Urinary bladder (tissue), 4 donors: ENCODE results near the gene COPG2. TPM values are rescaled to one million over a fixed set of nuclear protein-coding genes. Genes with fewer than 3 reads are reported as not detected.
"Not testable (repeated sequence)": the region's sequence is repeated elsewhere in the genome, so short reads cannot be mapped to it uniquely, and the experiment has no call there.

ENCODE experiments used
- DNase-seq: peaks from one replicate; pipeline ENCODE4 v3.0.0-alpha.2; 2015; ENCODE audit errors: extremely low spot score
- H3K27ac ChIP-seq: one replicate; pipeline ENCODE4 v1.5.1; 2013; ENCODE audit warnings: low read depth, mild to moderate bottlenecking, moderate library complexity
- H3K36me3 ChIP-seq: one replicate; pipeline ENCODE4 v1.6.1; 2013; ENCODE audit warnings: mild to moderate bottlenecking, moderate library complexity; ENCODE audit not compliant: insufficient read depth
- H3K4me1 ChIP-seq: one replicate; pipeline ENCODE4 v1.6.1; 2013; ENCODE audit warnings: mild to moderate bottlenecking, moderate library complexity; ENCODE audit not compliant: insufficient read depth
- H3K4me3 ChIP-seq: one replicate; pipeline ENCODE4 v1.5.1; 2013; ENCODE audit warnings: low read depth, low read length
- WGBS: extraction: QIAGEN DNeasy Blood & Tissue Kit; methylation state at CpG from one replicate; pipeline ENCODE4 v1.1.7; 2013; 5-methylcytosine and 5-hydroxymethylcytosine counted together
- polyA plus RNA-seq: library from polyadenylated mRNA; stranded (reverse); fragments of 200-250 nt; gene quantifications from one replicate; pipeline ENCODE4 v1.2.3, GENCODE V29; 2013
- total RNA-seq: library from RNA; depleted of rRNA; stranded (reverse); fragments of >200 nt; gene quantifications from one replicate; pipeline ENCODE4 v1.2.3, GENCODE V29; 2014
- donor health status: healthy with polysubstance abuse.
- donor health status: healthy.

COPG2 gene
- total and polyA plus RNA-seq, 2 donors, result 17.2 to 29.4 TPM

- 99% methylated on average over 1 of the region's 1 CpG for WGBS
- DNase-seq, result no peak
- no peaks in the 10 kb centered on the region for H3K36me3 ChIP-seq
- H3K4me3 ChIP-seq, result no peak overlapping the region
- no peak overlapping the region for H3K27ac ChIP-seq
- H3K4me1 ChIP-seq, result no peaks in the 10 kb centered on the region
These were observed 29.2 kb downstream of the COPG2 start for GRCh38 chr7:130639388-130639787.

- no peaks in the 10 kb centered on the region for H3K36me3 ChIP-seq
- H3K4me3 ChIP-seq, result no peak overlapping the region
- H3K27ac ChIP-seq, result no peak overlapping the region
- no peak for DNase-seq
- no peaks in the 10 kb centered on the region for H3K4me1 ChIP-seq
These were observed 36.4 kb downstream of the COPG2 start for GRCh38 chr7:130632111-130632510.

GRCh38 chr7:130628901-130629300 lies 39.6 kb downstream of the COPG2 start:
- 98% methylated on average over 1 of the region's 1 CpG for WGBS

GRCh38 chr7:130627775-130628174 lies 40.8 kb downstream of the COPG2 start:
- H3K27ac ChIP-seq, result no peak overlapping the region
- DNase-seq, result no peak
- WGBS, result 95% methylated on average over 4 of the region's 4 CpGs
- no peaks in the 10 kb centered on the region for H3K4me1 ChIP-seq
- no peaks in the 10 kb centered on the region for H3K36me3 ChIP-seq
- H3K4me3 ChIP-seq, result no peak overlapping the region

More at GRCh38 chr7:130628901-130629300, 39.6 kb downstream of the COPG2 start:
- Histone ChIP-seq H3K27ac (no peak overlapping the region), H3K4me3 (no peak overlapping the region), H3K4me1 (no peaks in the 10 kb centered on the region), H3K36me3 (no peaks in the 10 kb centered on the region)
- no peak for DNase-seq

- Histone ChIP-seq H3K4me3 (no peak overlapping the region), H3K36me3 (no peaks in the 10 kb centered on the region), H3K27ac (no peak overlapping the region), H3K4me1 (no peaks in the 10 kb centered on the region)
- WGBS, result 98% methylated on average over 2 of the region's 2 CpGs
- no peak for DNase-seq
These were observed 45.7 kb downstream of the COPG2 start for GRCh38 chr7:130622866-130623265.

- H3K4me3 ChIP-seq, result no peak overlapping the region
- no peak for DNase-seq
- no peak overlapping the region for H3K27ac ChIP-seq
- 96% methylated on average over 2 of the region's 2 CpGs for WGBS
- H3K36me3 ChIP-seq, result no peaks in the 10 kb centered on the region
- H3K4me1 ChIP-seq, result no peaks in the 10 kb centered on the region
These were observed 53.0 kb downstream of the COPG2 start for GRCh38 chr7:130615583-130615982.

- Histone ChIP-seq H3K4me1 (no peaks in the 10 kb centered on the region), H3K4me3 (no peak overlapping the region), H3K27ac (no peak overlapping the region), H3K36me3 (peaks cover 3% of the 10 kb centered on the region)
- 97% methylated on average over 1 of the region's 1 CpG for WGBS
- no peak for DNase-seq
These were observed 54.1 kb downstream of the COPG2 start for GRCh38 chr7:130614449-130614848.

GRCh38 chr7:130611218-130611617 lies 57.3 kb downstream of the COPG2 start:
- peaks cover 5% of the 10 kb centered on the region for H3K36me3 ChIP-seq
- H3K4me1 ChIP-seq, result no peaks in the 10 kb centered on the region
- H3K27ac ChIP-seq, result no peak overlapping the region
- no peak overlapping the region for H3K4me3 ChIP-seq
- no peak for DNase-seq
- WGBS, result 73% methylated on average over 4 of the region's 4 CpGs

GRCh38 chr7:130607066-130607465 lies 61.5 kb downstream of the COPG2 start:
- 98% methylated on average over 2 of the region's 2 CpGs for WGBS
- not testable (repeated sequence) for H3K36me3 ChIP-seq, H3K4me3 ChIP-seq, H3K27ac ChIP-seq, H3K4me1 ChIP-seq, DNase-seq

GRCh38 chr7:130606161-130606560 lies 62.4 kb downstream of the COPG2 start:
- no peak overlapping the region for H3K27ac ChIP-seq
- no peak overlapping the region for H3K4me3 ChIP-seq
- no peaks in the 10 kb centered on the region for H3K4me1 ChIP-seq
- H3K36me3 ChIP-seq, result peaks cover 5% of the 10 kb centered on the region
- no peak for DNase-seq
- WGBS, result 95% methylated on average over 1 of the region's 1 CpG

- Histone ChIP-seq H3K4me3 (no peak overlapping the region), H3K36me3 (no peaks in the 10 kb centered on the region), H3K4me1 (no peaks in the 10 kb centered on the region), H3K27ac (no peak overlapping the region)
- WGBS, result 94% methylated on average over 3 of the region's 3 CpGs
- no peak for DNase-seq
These were observed 70.5 kb downstream of the COPG2 start for GRCh38 chr7:130598056-130598455.

GRCh38 chr7:130595986-130596385 lies 72.6 kb downstream of the COPG2 start:
- 91% methylated on average over 4 of the region's 4 CpGs for WGBS
- Histone ChIP-seq H3K4me3 (no peak overlapping the region), H3K4me1 (no peaks in the 10 kb centered on the region), H3K36me3 (no peaks in the 10 kb centered on the region), H3K27ac (no peak overlapping the region)
- DNase-seq, result no peak

- no peaks in the 10 kb centered on the region for H3K4me1 ChIP-seq
- H3K27ac ChIP-seq, result no peak overlapping the region
- WGBS, result 97% methylated on average over 1 of the region's 1 CpG
- no peaks in the 10 kb centered on the region for H3K36me3 ChIP-seq
- no peak overlapping the region for H3K4me3 ChIP-seq
- DNase-seq, result no peak
These were observed 75.5 kb downstream of the COPG2 start for GRCh38 chr7:130593033-130593432.

- not testable (repeated sequence) for H3K36me3 ChIP-seq, H3K27ac ChIP-seq, H3K4me3 ChIP-seq, H3K4me1 ChIP-seq, DNase-seq
- 97% methylated on average over 30 of the region's 30 CpGs for WGBS
These were observed 77.1 kb downstream of the COPG2 start for GRCh38 chr7:130591464-130591863.

GRCh38 chr7:130585932-130586331 lies 82.6 kb downstream of the COPG2 start:
- DNase-seq, H3K4me3 ChIP-seq, H3K4me1 ChIP-seq, H3K27ac ChIP-seq, H3K36me3 ChIP-seq: not testable (repeated sequence)
- 100% methylated on average over 2 of the region's 2 CpGs for WGBS
